Measurements from ENCODE around the gene SAPCD2.

The SAPCD2 gene

DNA sequence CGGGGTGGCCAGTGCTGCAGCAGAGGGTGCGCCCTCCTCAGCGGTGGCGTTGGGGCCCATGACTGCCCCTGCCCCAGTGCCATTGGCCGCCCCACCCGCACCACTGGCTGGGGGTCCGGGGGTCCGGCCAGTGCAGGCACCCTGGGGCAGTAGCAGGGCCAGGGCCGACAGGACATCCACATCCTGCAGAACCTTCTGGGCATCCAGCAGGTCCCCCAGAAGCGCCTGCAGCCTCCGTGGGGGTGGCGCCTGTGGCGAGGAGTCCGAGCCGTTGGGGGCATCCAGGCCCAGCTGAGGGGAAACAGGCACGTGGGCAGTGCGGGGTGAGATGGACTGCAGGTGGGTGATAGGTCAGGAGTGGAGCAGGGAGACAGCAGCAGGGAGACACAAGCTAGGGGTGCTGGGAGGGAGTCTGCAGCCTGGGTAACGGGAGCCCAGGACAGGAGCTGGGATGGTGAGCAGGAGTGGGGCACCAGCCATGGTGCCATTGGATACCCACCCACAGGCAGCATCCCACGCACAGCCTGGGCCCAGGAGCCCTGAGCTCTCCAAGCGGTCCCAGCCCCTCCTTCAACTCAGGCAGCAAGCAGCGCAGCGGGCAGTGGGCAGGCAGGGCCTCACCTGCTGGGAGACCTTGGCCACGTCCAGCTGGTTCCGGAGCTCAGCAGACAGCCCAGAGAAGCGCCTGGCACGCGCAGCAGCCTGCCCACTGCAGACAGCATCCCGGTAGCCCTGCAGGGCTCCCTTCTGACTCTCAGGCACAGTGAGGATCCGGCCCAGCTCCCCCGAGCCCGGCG lies 49.4 kb downstream of the SAPCD2 start (continued):
- TF ChIP-seq, protein P1, sequence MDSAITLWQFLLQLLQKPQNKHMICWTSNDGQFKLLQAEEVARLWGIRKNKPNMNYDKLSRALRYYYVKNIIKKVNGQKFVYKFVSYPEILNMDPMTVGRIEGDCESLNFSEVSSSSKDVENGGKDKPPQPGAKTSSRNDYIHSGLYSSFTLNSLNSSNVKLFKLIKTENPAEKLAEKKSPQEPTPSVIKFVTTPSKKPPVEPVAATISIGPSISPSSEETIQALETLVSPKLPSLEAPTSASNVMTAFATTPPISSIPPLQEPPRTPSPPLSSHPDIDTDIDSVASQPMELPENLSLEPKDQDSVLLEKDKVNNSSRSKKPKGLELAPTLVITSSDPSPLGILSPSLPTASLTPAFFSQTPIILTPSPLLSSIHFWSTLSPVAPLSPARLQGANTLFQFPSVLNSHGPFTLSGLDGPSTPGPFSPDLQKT (IDR thresholded peaks at IDR 0.05; ENCODE audit: borderline replicate concordance, low read depth, low read length): no peak
- TF ChIP-seq, protein P2, sequence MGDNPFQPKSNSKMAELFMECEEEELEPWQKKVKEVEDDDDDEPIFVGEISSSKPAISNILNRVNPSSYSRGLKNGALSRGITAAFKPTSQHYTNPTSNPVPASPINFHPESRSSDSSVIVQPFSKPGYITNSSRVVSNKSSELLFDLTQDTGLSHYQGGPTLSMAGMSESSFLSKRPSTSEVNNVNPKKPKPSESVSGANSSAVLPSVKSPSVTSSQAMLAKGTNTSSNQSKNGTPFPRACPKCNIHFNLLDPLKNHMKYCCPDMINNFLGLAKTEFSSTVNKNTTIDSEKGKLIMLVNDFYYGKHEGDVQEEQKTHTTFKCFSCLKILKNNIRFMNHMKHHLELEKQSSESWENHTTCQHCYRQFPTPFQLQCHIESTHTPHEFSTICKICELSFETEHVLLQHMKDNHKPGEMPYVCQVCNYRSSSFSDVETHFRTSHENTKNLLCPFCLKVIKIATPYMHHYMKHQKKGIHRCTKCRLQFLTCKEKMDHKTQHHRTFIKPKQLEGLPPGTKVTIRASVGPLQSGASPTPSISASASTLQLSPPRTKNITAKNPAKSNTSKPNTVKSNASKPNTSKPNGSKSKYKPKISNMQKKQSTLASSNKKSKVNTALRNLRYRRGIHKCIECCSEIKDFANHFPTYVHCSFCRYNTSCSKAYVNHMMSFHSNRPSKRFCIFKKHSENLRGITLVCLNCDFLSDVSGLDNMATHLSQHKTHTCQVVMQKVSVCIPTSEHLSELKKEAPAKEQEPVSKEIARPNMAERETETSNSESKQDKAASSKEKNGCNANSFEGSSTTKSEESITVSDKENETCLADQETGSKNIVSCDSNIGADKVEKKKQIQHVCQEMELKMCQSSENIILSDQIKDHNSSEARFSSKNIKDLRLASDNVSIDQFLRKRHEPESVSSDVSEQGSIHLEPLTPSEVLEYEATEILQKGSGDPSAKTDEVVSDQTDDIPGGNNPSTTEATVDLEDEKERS (tag by site-specific recombination; IDR thresholded peaks at IDR 0.05): no peak
- TF ChIP-seq ZNF843 (tag by site-specific recombination; IDR thresholded peaks at IDR 0.05) (no peak), MZF1 (tag by site-specific recombination; IDR thresholded peaks at IDR 0.05; ENCODE audit: borderline replicate concordance) (no peak), KLF8 (tag by site-specific recombination; IDR thresholded peaks at IDR 0.05) (no peak), ZNF626 (tag by site-specific recombination; IDR thresholded peaks at IDR 0.05) (no peak)
- TF ChIP-seq, protein P3, sequence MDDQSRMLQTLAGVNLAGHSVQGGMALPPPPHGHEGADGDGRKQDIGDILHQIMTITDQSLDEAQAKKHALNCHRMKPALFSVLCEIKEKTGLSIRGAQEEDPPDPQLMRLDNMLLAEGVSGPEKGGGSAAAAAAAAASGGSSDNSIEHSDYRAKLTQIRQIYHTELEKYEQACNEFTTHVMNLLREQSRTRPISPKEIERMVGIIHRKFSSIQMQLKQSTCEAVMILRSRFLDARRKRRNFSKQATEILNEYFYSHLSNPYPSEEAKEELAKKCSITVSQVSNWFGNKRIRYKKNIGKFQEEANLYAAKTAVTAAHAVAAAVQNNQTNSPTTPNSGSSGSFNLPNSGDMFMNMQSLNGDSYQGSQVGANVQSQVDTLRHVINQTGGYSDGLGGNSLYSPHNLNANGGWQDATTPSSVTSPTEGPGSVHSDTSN (CRISPR knock-in tag; IDR thresholded peaks at IDR 0.05): no peak

DNA sequence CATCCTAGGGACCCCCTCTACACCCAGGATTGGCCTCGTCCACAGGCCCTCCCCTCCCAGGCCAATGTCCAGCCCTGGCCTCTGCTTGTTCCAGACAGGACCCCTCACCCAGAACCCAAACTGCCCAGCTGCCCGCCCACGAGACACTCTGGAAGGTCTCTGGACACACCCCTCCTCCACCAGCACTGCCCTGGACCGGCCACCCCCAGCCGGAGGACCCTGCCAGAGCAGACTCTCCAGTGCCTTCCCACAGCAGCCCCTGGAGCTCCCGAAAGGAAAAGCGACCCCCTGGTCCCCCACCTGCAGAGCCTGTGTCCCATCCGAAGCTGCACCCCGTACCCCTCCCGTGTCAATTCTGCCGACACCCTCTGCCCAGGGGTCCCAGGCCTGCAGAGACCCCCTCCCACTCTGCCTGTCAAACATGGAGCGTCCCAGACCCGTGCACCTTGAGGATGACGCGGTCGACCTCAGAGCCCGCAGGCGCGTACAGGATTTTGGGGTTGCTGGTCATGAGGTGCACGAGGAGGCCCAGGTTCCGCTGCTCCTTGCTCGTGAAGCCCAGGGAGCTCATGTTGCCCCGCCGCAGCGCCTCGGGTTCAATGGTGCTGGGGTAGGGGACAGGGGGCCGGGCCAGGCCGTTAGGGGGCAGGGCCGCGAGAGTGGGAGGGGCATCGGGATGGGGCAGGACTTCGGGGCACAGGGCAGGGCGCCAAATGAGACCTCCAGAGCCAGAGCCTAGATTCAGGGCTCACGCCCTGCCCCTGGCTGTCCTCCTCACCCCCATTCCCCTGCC lies 50.3 kb downstream of the SAPCD2 start:
- no peaks in the 10 kb centered on the region for H3K4me1 ChIP-seq (ENCODE audit: control insufficient read depth, insufficient read depth, low read length)
- H3K9me3 ChIP-seq (ENCODE audit: control insufficient read depth, insufficient read depth, low read depth, low read length): no peaks in the 10 kb centered on the region
- H3K4me3 ChIP-seq (ENCODE audit: low read depth, low read length): no peak overlapping the region
- CTCF ChIA-PET: interaction anchor here (0.6 to 5.1 kb wide), 6 partner anchors 9 to 258 kb away, joined by 3 to 25 read pairs (median 3); no protein-coding TSS in a partner anchor
- TF ChIP-seq, protein P4, sequence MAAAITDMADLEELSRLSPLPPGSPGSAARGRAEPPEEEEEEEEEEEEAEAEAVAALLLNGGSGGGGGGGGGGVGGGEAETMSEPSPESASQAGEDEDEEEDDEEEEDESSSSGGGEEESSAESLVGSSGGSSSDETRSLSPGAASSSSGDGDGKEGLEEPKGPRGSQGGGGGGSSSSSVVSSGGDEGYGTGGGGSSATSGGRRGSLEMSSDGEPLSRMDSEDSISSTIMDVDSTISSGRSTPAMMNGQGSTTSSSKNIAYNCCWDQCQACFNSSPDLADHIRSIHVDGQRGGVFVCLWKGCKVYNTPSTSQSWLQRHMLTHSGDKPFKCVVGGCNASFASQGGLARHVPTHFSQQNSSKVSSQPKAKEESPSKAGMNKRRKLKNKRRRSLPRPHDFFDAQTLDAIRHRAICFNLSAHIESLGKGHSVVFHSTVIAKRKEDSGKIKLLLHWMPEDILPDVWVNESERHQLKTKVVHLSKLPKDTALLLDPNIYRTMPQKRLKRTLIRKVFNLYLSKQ (tag by site-specific recombination; IDR thresholded peaks at IDR 0.05; ENCODE audit: borderline replicate concordance): no peak
- TF ChIP-seq ZNF223 (tag by site-specific recombination; IDR thresholded peaks at IDR 0.05) (no peak), HOXC10 (CRISPR knock-in tag; IDR thresholded peaks at IDR 0.05) (no peak), ZNF133 (tag by site-specific recombination; IDR thresholded peaks at IDR 0.05) (no peak), BCL11B (tag by site-specific recombination; IDR thresholded peaks at IDR 0.05; ENCODE audit: low read depth) (no peak), ZNF19 (tag by site-specific recombination; IDR thresholded peaks at IDR 0.05; ENCODE audit: low read depth) (no peak), ZNF146 (tag by site-specific recombination; IDR thresholded peaks at IDR 0.05) (no peak), ZNF585B (tag by site-specific recombination; IDR thresholded peaks at IDR 0.05) (no peak), MYNN (tag by site-specific recombination; IDR thresholded peaks at IDR 0.05; ENCODE audit: borderline replicate concordance) (no peak)
- TF ChIP-seq, protein P5, sequence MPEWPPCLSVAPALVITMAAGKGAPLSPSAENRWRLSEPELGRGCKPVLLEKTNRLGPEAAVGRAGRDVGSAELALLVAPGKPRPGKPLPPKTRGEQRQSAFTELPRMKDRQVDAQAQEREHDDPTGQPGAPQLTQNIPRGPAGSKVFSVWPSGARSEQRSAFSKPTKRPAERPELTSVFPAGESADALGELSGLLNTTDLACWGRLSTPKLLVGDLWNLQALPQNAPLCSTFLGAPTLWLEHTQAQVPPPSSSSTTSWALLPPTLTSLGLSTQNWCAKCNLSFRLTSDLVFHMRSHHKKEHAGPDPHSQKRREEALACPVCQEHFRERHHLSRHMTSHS (tag by site-specific recombination; IDR thresholded peaks at IDR 0.05): no peak
- TF ChIP-seq, protein P6, sequence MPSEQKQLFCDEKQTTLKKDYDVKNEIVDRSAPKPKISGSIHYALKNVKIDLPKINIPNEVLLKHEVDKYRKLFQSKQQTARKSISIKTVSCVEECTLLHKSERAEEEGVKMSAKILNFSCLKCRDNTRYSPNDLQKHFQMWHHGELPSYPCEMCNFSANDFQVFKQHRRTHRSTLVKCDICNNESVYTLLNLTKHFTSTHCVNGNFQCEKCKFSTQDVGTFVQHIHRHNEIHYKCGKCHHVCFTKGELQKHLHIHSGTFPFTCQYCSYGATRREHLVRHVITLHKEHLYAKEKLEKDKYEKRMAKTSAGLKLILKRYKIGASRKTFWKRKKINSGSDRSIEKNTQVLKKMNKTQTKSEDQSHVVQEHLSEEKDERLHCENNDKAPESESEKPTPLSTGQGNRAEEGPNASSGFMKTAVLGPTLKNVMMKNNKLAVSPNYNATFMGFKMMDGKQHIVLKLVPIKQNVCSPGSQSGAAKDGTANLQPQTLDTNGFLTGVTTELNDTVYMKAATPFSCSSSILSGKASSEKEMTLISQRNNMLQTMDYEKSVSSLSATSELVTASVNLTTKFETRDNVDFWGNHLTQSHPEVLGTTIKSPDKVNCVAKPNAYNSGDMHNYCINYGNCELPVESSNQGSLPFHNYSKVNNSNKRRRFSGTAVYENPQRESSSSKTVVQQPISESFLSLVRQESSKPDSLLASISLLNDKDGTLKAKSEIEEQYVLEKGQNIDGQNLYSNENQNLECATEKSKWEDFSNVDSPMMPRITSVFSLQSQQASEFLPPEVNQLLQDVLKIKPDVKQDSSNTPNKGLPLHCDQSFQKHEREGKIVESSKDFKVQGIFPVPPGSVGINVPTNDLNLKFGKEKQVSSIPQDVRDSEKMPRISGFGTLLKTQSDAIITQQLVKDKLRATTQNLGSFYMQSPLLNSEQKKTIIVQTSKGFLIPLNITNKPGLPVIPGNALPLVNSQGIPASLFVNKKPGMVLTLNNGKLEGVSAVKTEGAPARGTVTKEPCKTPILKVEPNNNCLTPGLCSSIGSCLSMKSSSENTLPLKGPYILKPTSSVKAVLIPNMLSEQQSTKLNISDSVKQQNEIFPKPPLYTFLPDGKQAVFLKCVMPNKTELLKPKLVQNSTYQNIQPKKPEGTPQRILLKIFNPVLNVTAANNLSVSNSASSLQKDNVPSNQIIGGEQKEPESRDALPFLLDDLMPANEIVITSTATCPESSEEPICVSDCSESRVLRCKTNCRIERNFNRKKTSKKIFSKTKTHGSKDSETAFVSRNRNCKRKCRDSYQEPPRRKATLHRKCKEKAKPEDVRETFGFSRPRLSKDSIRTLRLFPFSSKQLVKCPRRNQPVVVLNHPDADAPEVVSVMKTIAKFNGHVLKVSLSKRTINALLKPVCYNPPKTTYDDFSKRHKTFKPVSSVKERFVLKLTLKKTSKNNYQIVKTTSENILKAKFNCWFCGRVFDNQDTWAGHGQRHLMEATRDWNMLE (tag by site-specific recombination; conservative IDR thresholded peaks at IDR 0.05; ENCODE audit: low read depth): no peak
- H3K36me3 ChIP-seq (ENCODE audit: control insufficient read depth in 2 of 2, insufficient read depth in 1 of 2, low read length in 2 of 2): peaks cover 0 to 43% of the 10 kb centered on the region in 2 experiments; a peak in 1 of 3 replicates
- no peak overlapping the region for H3K27ac ChIP-seq (ENCODE audit: extremely low read depth, low read depth, low read length)
- POLR2A ChIA-PET: interaction anchor here (1.0 to 2.5 kb wide), 2 partner anchors 9 to 28 kb away, joined by 3 to 9 read pairs; partner anchors contain the start of gene PAXX
